GM23248 (cell line): ENCODE results near the gene TSHZ2. TPM values are rescaled to one million over a fixed set of nuclear protein-coding genes. Genes with fewer than 3 reads are reported as not detected.

Experiments used
- DNase-seq: peaks from one replicate; pipeline ENCODE4 v3.0.0-alpha.2; 2015
- H2AFZ ChIP-seq: fragments of 200-600 bp; sonication (generic); 2 replicates; pipeline ENCODE4 v1.6.1; 2016; ENCODE audit warnings: antibody characterized with exemption
- H3F3A ChIP-seq: fragments of 200-600 bp; sonication (generic); 2 replicates; pipeline ENCODE4 v1.6.1; 2016; ENCODE audit warnings: mild to moderate bottlenecking, antibody characterized with exemption, mixed run types; ENCODE audit not compliant: insufficient read depth
- H3K27ac ChIP-seq: fragments of 200-600 bp; sonication (generic); 2 replicates; pipeline ENCODE4 v1.5.1; 2016; ENCODE audit warnings: mild to moderate bottlenecking
- H3K27me3 ChIP-seq: fragments of 200-600 bp; sonication (generic); replicated peaks from 2 replicates; pipeline ENCODE4 v1.6.1; 2016; ENCODE audit warnings: mild to moderate bottlenecking; ENCODE audit not compliant: insufficient read depth
- H3K36me3 ChIP-seq: fragments of 200-600 bp; sonication (generic); 2 replicates; pipeline ENCODE4 v1.6.1; 2016; ENCODE audit warnings: low read depth, mild to moderate bottlenecking
- H3K4me1 ChIP-seq: fragments of 200-600 bp; sonication (generic); 2 replicates; pipeline ENCODE4 v1.6.1; 2016; ENCODE audit warnings: mild to moderate bottlenecking; ENCODE audit not compliant: insufficient read depth
- H3K4me2 ChIP-seq: fragments of 200-600 bp; sonication (generic); one replicate; pipeline ENCODE4 v1.6.1; 2016; ENCODE audit warnings: mild to moderate bottlenecking; ENCODE audit not compliant: unreplicated experiment
- H3K4me3 ChIP-seq: fragments of 200-600 bp; sonication (generic); 2 replicates; pipeline ENCODE4 v1.5.1; 2016; ENCODE audit warnings: mild to moderate bottlenecking
- H3K79me2 ChIP-seq: fragments of 200-600 bp; sonication (generic); 2 replicates; pipeline ENCODE4 v1.6.1; 2016; ENCODE audit warnings: mild to moderate bottlenecking; ENCODE audit not compliant: insufficient read depth
- H3K9ac ChIP-seq: fragments of 200-600 bp; sonication (generic); 2 replicates; pipeline ENCODE4 v1.6.1; 2016; ENCODE audit warnings: mild to moderate bottlenecking
- H3K9me2 ChIP-seq: fragments of 200-600 bp; sonication (generic); 2 replicates; pipeline ENCODE4 v1.6.1; 2016; ENCODE audit warnings: mixed run types, mild to moderate bottlenecking, moderate library complexity; ENCODE audit not compliant: insufficient read depth
- H3K9me3 ChIP-seq: fragments of 200-600 bp; sonication (generic); one replicate; pipeline ENCODE4 v1.6.1; 2017; ENCODE audit warnings: low read depth
- H4K20me1 ChIP-seq: fragments of 200-600 bp; sonication (generic); 2 replicates; pipeline ENCODE4 v1.6.0; 2016; ENCODE audit not compliant: insufficient read depth
- EZH2 ChIP-seq: fragments of 200-600 bp; sonication (generic); IDR thresholded peaks from 2 replicates; pipeline ENCODE4 v1.6.1; 2018; ENCODE audit warnings: antibody characterized with exemption, mild to moderate bottlenecking; ENCODE audit not compliant: insufficient read depth, poor library complexity, severe bottlenecking
- EZH2phosphoT487 ChIP-seq: fragments of 200-600 bp; sonication (generic); IDR thresholded peaks from 2 replicates; pipeline ENCODE4 v1.6.1; 2018; ENCODE audit warnings: antibody characterized with exemption, moderate library complexity, mild to moderate bottlenecking, low read depth; ENCODE audit not compliant: insufficient read depth
- WGBS, 2 experiments: methylation state at CpG; one replicate each; pipeline ENCODE4 v1.1.6; 2015 to 2017; ENCODE audit warnings: low lambda C conversion rate in 2 of 2, low coverage in 1 of 2; ENCODE audit errors: missing lambda C conversion rate in 2 of 2; 5-methylcytosine and 5-hydroxymethylcytosine counted together
- in situ Hi-C: fragments of 300-500 bp; cut with MboI; formaldehyde crosslinking; loops from 2 replicates; pipeline ENCODE4 v1.15.0; 2020
- polyA plus RNA-seq: library from polyadenylated mRNA; unstranded; fragments of >200 nt; fragmentation: Nextera tagmentation; extraction: Ambion mirVana; gene quantifications from 2 replicates; pipeline ENCODE4 v1.2.1, GENCODE V29; 2016
- total RNA-seq: library from RNA; depleted of rRNA; stranded (reverse); fragments of >200 nt; shearing (Covaris generic); gene quantifications from 2 replicates; pipeline ENCODE4 v1.2.3, GENCODE V29; 2014

The TSHZ2 gene
- total and polyA plus RNA-seq, 2 experiments from 2014 or later, result 4.5 to 13.4 TPM

DNA sequence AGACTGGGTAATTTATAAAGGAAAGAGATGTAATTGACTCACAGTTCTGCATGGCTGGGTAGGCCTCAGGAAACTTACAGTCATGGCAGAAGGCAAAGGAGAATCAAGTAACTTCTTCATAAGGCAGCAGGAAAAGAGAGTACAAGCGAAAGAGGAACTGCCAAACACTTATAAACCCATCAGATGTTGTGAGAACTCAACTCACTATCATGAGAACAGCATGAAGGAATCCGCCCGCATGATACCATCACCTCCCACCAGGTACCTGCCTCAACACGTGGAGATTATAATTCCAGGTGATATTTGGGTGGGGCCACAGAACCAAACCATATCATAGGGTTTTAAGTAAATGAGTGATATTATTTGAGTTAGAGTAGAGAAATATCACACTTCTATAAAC is 189.3 kb downstream of the TSHZ2 start:
- DNase-seq, result no peak
- no peak overlapping the region; the same call in 1 of the 2 replicates for H3K9ac ChIP-seq
- H3K4me3 ChIP-seq, result 0 out of 2 replicates have a peak overlapping the region, but pooled peaks have one; percentile 64
- no peak overlapping the region; the same call in 1 of the 2 replicates for H2AFZ ChIP-seq
- H3K9me2 ChIP-seq, result no peaks in the 10 kb centered on the region
- in situ Hi-C loops, result no loop called here
- H4K20me1 ChIP-seq, result no peaks in the 10 kb centered on the region
- TF ChIP-seq EZH2phosphoT487 (no peak), EZH2 (no peak)
- no peaks in the 10 kb centered on the region for H3K79me2 ChIP-seq
- 97 to 98% methylated on average over 4 of the region's 4 CpGs for WGBS, 2 experiments
- peaks cover 27% of the 10 kb centered on the region for H3K4me1 ChIP-seq
- no peaks in the 10 kb centered on the region for H3K36me3 ChIP-seq
- peak overlapping the region; percentile 90 for H3K4me2 ChIP-seq
- peak overlapping the region; percentile 84 for H3K27ac ChIP-seq
- no peaks in the 10 kb centered on the region for H3K9me3 ChIP-seq
- peaks cover 26% of the 10 kb centered on the region for H3F3A ChIP-seq
- no peaks in the 10 kb centered on the region for H3K27me3 ChIP-seq

DNA sequence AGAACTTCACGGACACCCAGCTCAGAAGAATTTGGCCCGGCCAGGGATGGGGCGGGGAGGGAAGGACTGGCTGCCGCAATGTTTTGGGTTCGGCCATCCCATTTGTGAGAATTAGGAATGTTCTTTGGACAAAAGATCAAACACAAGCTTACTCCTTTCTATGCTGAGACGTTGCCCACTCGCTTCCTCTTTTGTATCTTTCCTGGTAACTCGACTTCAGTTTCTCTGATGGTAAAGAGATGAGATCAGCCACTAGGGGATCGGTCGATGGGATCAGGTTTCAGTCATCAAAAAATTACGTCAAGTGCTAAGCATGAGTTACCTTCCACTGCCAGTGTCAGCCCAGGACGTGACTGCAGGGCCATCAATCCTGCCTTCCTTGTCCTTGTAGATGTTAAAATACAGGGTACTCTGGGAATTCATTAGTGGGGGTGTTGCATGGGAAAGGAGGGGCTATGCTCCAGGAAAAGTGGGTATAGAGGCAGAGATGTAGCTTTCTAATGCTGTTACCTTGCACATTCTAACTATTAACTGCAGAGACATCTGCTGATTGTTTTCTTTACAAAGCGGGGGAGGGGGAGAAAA is 190.2 kb downstream of the TSHZ2 start:
- Histone ChIP-seq H3K9ac (peak overlapping the region; percentile 72), H2AFZ (peak overlapping the region; percentile 71), H3K4me3 (peak overlapping the region; percentile 64), H3K9me3 (no peaks in the 10 kb centered on the region), H3K27ac (peak overlapping the region; percentile 84), H3K4me1 (peaks cover 27% of the 10 kb centered on the region), H3K79me2 (no peaks in the 10 kb centered on the region), H3K9me2 (no peaks in the 10 kb centered on the region), H3K27me3 (no peaks in the 10 kb centered on the region), H4K20me1 (no peaks in the 10 kb centered on the region), H3K4me2 (peak overlapping the region; percentile 90), H3K36me3 (no peaks in the 10 kb centered on the region), H3F3A (peaks cover 26% of the 10 kb centered on the region)
- 9 to 14% methylated on average over 13 of the region's 13 CpGs for WGBS, 2 experiments
- peak; percentile 86 for DNase-seq
- in situ Hi-C loops, result no loop called here
- TF ChIP-seq EZH2 (no peak), EZH2phosphoT487 (no peak)

DNA sequence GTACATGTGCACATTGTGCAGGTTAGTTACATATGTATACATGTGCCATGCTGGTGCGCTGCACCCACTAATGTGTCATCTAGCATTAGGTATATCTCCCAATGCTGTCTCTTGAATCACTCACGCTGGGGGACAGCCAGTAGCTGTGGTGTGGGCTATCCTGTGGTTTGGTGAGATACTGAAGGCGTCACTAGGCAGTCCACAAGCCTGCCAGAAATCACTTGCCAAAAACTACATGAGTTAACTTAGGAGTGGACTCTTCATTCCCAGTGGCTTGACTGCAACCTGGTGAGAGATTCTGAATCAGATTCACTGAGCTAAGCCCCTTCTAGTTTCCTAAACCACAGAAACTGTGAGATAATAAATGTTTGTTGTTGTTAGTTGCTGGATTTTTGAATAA is 191.3 kb downstream of the TSHZ2 start:
- Histone ChIP-seq H2AFZ (no peak overlapping the region), H3K9me2 (no peaks in the 10 kb centered on the region), H4K20me1 (no peaks in the 10 kb centered on the region), H3F3A (peaks cover 26% of the 10 kb centered on the region), H3K27ac (peak overlapping the region; percentile 51), H3K9me3 (no peaks in the 10 kb centered on the region), H3K27me3 (no peaks in the 10 kb centered on the region), H3K4me2 (no peak overlapping the region), H3K4me1 (peaks cover 27% of the 10 kb centered on the region), H3K79me2 (no peaks in the 10 kb centered on the region), H3K36me3 (no peaks in the 10 kb centered on the region), H3K4me3 (no peak overlapping the region), H3K9ac (0 out of 2 replicates have a peak overlapping the region, but pooled peaks have one; percentile 23)
- DNase-seq, result peak; percentile 97
- 33 to 35% methylated on average over 3 of the region's 3 CpGs for WGBS, 2 experiments
- TF ChIP-seq EZH2phosphoT487 (0 out of 2 replicates have a peak, but pooled peaks have one; percentile 33), EZH2 (no peak)
- in situ Hi-C loops, result no loop called here

DNA sequence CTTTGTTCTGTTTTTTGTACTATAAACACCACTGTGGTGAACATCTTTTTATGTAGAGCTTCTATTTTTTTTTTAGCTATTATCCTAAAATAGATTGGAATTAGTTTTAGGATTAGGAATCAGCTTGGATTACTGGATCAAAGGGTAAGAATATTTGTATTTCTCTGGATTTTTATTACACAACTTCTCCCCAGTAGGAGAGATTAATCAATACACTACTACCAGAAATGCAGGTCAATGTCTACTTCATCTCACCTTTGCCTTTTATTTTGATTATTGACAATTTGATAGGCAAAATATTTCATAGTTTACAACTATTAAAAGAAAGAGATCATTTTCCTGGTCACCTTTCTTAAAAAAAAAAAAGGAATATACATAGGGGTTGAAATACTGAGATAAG is 191.9 kb downstream of the TSHZ2 start:
- no peak for DNase-seq
- in situ Hi-C loops, result no loop called here
- Histone ChIP-seq H3K9me3 (no peaks in the 10 kb centered on the region), H3K4me3 (no peak overlapping the region), H4K20me1 (no peaks in the 10 kb centered on the region), H3K27ac (peak overlapping the region; percentile 51), H2AFZ (no peak overlapping the region), H3K4me1 (peaks cover 27% of the 10 kb centered on the region), H3K36me3 (no peaks in the 10 kb centered on the region), H3K9me2 (no peaks in the 10 kb centered on the region), H3K4me2 (no peak overlapping the region), H3K79me2 (no peaks in the 10 kb centered on the region), H3K9ac (0 out of 2 replicates have a peak overlapping the region, but pooled peaks have one; percentile 23), H3F3A (peaks cover 26% of the 10 kb centered on the region), H3K27me3 (no peaks in the 10 kb centered on the region)
- TF ChIP-seq EZH2phosphoT487 (no peak), EZH2 (no peak)
